Thoracic aorta endothelial cell (primary cell): ENCODE results near the gene PSG3. TPM values are rescaled to one million over a fixed set of nuclear protein-coding genes. Genes with fewer than 3 reads are reported as not detected.

Experiments
- total RNA-seq: library from RNA; depleted of rRNA; stranded (reverse); fragments of >200 nt; gene quantifications from 2 replicates; pipeline ENCODE4 v1.2.3, GENCODE V29; 2012

The PSG3 gene
- total RNA-seq, result not detected in 2 replicates

DNA sequence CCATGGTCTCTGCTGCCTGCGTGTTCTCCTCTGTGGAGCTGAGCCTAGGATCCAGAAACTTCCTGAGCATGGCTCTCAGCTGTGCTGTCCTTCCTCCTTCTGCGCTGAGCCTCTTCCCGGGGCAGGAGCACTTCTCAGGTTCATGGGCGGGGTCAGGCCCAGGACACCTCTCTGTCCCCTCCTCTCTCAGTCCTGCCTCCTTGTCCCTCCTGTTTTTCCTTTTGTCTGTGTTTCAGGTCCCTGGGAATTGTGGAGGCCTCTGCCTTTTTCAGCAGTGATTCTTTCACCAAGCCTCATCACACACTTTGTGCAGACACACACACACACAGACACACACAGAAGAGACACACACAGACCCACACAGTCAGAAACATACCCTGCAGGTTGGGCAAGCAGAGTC, at the start of gene PSG3:
Gene PSG3, minus strand, starts transcription at position 101 of the 400 bp plus-strand sequence. Its CDS starts 97 bp downstream, at position 4.

Other genes with a start within 250 kb of the PSG3 start
- gene CEACAM1, start 212.0 kb downstream of the PSG3 start, total RNA-seq, result 0.66 and 1.5 TPM in 2 replicates
- not detected in 2 replicates for gene CEACAM8, start 145.6 kb downstream of the PSG3 start, total RNA-seq
- gene PSG8, start 25.2 kb upstream of the PSG3 start, total RNA-seq, result 0.07 TPM in 1 of 2 replicates, not detected in the other
- gene PSG1, start 139.2 kb upstream of the PSG3 start, total RNA-seq, result not detected in 2 replicates
- not detected in 2 replicates for gene PSG6, start 177.4 kb upstream of the PSG3 start, total RNA-seq
- gene PSG7, start 196.7 kb upstream of the PSG3 start, total RNA-seq, result not detected in 2 replicates